Activated B cell treated with CpG ODN at 0.5 μM for 24 hours (primary cell): Measurements from ENCODE around the gene SELENBP1. TPM values are rescaled to one million over a fixed set of nuclear protein-coding genes. Genes with fewer than 3 reads are reported as not detected.

Source experiments
- ATAC-seq: fragments of 200-7000 bp; cut with Tn5 transposase; one replicate; pipeline ENCODE4 v1.10.0; 2021; ENCODE audit warnings: low read depth, mild to moderate bottlenecking, moderate library complexity
- CTCF ChIA-PET: fragments of 350-600 bp; sonication (Branson Sonifier 250); formaldehyde crosslinking; loops from one replicate; lab custom pipeline; 2021; ENCODE audit warnings: antibody characterized with exemption; lab: Charles Lee
- POLR2A ChIA-PET: fragments of 350-600 bp; sonication (Branson Sonifier 250); formaldehyde crosslinking; loops from one replicate; lab custom pipeline; 2021; ENCODE audit warnings: antibody characterized with exemption; lab: Charles Lee
- DNase-seq: peaks from one replicate; pipeline ENCODE4 v3.0.0; 2022
- H3K27ac Mint-ChIP-seq: one replicate; pipeline ENCODE4 v1.8.0; 2020; ENCODE audit warnings: mixed read lengths
- H3K27me3 Mint-ChIP-seq: one replicate; pipeline ENCODE4 v1.8.0; 2021; ENCODE audit warnings: mixed read lengths
- H3K36me3 Mint-ChIP-seq: one replicate; pipeline ENCODE4 v1.8.0; 2021; ENCODE audit warnings: low read depth, mixed read lengths
- H3K4me1 Mint-ChIP-seq: one replicate; pipeline ENCODE4 v1.8.0; 2021; ENCODE audit warnings: mixed read lengths
- H3K4me3 Mint-ChIP-seq: one replicate; pipeline ENCODE4 v1.8.0; 2020; ENCODE audit warnings: mild to moderate bottlenecking, mixed read lengths
- H3K9me3 Mint-ChIP-seq: one replicate; pipeline ENCODE4 v1.8.0; 2020; ENCODE audit warnings: mixed read lengths
- intact Hi-C: fragments of 100-400 bp; cut with micrococcal nuclease; formaldehyde crosslinking; loops from one replicate; pipeline ENCODE4 v1.15.1; 2024
- total RNA-seq: library from RNA; stranded (reverse); gene quantifications from 2 replicates; pipeline ENCODE4 v1.2.3, GENCODE V29; 2022
- TF ChIP-seq, protein P1 (sequence below): fragments of 200-600 bp; IDR thresholded peaks from one replicate; pipeline ENCODE4 v1.8.0; 2022; ENCODE audit warnings: antibody characterized with exemption, mild to moderate bottlenecking

Gene SELENBP1
- total RNA-seq, 1 donor from 2014 or later: not detected

DNA sequence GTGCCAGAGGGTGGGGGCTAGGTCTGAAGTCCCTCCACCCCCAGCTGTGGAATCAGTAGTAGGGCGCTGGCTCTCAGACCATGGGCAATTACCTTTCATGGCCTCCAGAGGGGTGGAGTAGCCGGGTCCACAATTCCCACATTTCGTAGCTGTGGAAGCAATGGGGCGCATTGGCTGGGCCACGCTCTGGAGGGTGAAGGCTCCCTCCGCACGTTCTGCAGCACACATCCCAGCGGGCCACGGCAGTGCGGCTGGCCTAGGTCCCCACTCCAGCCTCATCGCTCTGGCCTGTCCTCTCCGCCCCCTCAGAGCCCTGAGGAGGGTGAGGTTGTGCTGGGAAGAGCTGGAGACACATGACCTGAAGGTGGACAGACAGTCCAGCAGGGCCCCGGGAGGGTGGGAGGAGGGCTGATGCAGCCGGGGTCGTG lies 2.9 kb downstream of the SELENBP1 start:
- no peaks in the 10 kb centered on the region for H3K27me3 Mint-ChIP-seq
- no peak for ATAC-seq
- no peak overlapping the region for H3K27ac Mint-ChIP-seq
- CTCF ChIA-PET: interaction anchor here (1.0 kb wide), 1 partner anchor 29 kb away, joined by 3 read pairs; no protein-coding TSS in a partner anchor
- POLR2A ChIA-PET: interaction anchor here (1.1 kb wide), 1 partner anchor 43 kb away, joined by 4 read pairs; the partner anchor contains the start of gene PI4KB
- TF ChIP-seq, protein P1, sequence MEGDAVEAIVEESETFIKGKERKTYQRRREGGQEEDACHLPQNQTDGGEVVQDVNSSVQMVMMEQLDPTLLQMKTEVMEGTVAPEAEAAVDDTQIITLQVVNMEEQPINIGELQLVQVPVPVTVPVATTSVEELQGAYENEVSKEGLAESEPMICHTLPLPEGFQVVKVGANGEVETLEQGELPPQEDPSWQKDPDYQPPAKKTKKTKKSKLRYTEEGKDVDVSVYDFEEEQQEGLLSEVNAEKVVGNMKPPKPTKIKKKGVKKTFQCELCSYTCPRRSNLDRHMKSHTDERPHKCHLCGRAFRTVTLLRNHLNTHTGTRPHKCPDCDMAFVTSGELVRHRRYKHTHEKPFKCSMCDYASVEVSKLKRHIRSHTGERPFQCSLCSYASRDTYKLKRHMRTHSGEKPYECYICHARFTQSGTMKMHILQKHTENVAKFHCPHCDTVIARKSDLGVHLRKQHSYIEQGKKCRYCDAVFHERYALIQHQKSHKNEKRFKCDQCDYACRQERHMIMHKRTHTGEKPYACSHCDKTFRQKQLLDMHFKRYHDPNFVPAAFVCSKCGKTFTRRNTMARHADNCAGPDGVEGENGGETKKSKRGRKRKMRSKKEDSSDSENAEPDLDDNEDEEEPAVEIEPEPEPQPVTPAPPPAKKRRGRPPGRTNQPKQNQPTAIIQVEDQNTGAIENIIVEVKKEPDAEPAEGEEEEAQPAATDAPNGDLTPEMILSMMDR: no peak
- no peaks in the 10 kb centered on the region for H3K4me1 Mint-ChIP-seq
- H3K36me3 Mint-ChIP-seq: no peaks in the 10 kb centered on the region
- no peaks in the 10 kb centered on the region for H3K9me3 Mint-ChIP-seq
- no peak for DNase-seq
- H3K4me3 Mint-ChIP-seq: no peak overlapping the region
- intact Hi-C loops: no loop called here

DNA sequence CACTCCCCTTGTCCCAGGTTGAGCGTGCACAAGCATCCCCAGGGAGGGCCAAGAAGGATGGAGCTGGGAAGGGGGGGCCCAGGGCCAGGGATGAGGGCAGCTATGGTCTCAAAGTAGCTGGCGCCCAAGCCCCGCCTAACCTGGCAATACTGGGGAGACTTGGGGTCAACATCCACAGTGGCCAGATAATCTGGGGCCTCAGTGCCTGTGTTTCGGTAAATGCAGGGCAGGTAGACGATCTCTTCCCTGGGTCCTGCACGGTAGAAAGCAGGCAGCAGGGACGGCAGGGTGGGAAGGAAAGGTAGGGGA lies 3.2 kb downstream of the SELENBP1 start:
- Mint-ChIP-seq H3K36me3 (no peaks in the 10 kb centered on the region), H3K4me3 (no peak overlapping the region), H3K4me1 (no peaks in the 10 kb centered on the region), H3K9me3 (no peaks in the 10 kb centered on the region), H3K27me3 (no peaks in the 10 kb centered on the region), H3K27ac (no peak overlapping the region)
- ATAC-seq (no peak), DNase-seq (no peak)
- ChIA-PET CTCF (interaction anchor here (1.0 kb wide), 1 partner anchor 28 kb away, joined by 3 read pairs; no protein-coding TSS in a partner anchor), POLR2A (no interaction called here)
- intact Hi-C loops: no loop called here
- TF ChIP-seq, protein P1: no peak

DNA sequence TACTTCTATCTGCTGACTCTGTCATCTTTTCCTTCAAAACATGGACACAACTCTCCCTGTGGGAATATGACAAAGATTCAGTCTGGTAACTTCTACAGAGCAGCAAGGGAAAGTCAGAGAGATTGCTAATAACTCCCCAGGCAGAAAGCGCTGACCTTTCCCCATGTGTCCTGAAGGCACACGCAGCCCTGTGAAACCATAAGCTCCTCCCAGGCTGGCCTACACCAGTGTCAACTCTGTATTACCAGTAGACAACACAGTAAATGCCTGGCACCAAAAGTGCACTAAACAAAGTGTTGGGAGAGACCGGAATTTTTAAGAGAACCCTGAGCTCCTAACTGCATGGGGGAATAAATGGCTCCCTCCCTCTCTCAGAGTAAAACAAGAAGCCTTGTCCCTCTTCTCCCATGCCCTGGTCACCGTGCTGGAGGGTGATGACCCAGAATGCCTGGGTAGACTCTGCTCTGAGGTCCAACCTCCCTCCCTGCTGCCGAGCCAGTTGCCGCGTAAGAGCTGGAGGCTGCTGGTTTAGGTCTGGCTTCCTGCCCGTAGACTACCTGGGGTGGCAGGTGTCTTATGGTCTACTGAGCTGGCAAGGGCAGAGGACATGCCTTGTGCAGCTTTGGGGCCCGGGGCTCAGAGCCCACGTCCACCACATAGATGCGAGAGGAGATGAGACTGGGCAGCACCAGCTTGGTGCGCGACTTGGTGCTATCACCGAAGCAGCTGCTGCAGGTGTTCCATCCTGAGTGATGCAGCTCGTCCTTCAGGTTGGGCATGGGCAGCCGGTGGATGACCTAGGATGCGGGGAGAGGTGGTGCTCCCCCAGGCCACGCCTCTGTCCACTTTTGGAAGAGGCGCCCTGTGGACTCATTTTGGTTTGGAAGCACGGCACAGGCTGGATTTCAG lies 3.9 kb downstream of the SELENBP1 start:
- ChIA-PET CTCF (interaction anchor here (0.6 to 1.0 kb wide), 2 partner anchors 28 to 91 kb away, joined by 3 read pairs; partner anchors contain the start of gene POGZ), POLR2A (interaction anchor here (1.0 kb wide), 1 partner anchor 42 kb away, joined by 3 read pairs; no protein-coding TSS in a partner anchor)
- intact Hi-C loops: no loop called here
- DNase-seq: no peak
- no peaks in the 10 kb centered on the region for H3K36me3 Mint-ChIP-seq
- no peak for ATAC-seq
- TF ChIP-seq, protein P1: no peak
- no peak overlapping the region for H3K4me3 Mint-ChIP-seq
- no peaks in the 10 kb centered on the region for H3K4me1 Mint-ChIP-seq
- no peak overlapping the region for H3K27ac Mint-ChIP-seq
- H3K27me3 Mint-ChIP-seq: no peaks in the 10 kb centered on the region
- no peaks in the 10 kb centered on the region for H3K9me3 Mint-ChIP-seq

DNA sequence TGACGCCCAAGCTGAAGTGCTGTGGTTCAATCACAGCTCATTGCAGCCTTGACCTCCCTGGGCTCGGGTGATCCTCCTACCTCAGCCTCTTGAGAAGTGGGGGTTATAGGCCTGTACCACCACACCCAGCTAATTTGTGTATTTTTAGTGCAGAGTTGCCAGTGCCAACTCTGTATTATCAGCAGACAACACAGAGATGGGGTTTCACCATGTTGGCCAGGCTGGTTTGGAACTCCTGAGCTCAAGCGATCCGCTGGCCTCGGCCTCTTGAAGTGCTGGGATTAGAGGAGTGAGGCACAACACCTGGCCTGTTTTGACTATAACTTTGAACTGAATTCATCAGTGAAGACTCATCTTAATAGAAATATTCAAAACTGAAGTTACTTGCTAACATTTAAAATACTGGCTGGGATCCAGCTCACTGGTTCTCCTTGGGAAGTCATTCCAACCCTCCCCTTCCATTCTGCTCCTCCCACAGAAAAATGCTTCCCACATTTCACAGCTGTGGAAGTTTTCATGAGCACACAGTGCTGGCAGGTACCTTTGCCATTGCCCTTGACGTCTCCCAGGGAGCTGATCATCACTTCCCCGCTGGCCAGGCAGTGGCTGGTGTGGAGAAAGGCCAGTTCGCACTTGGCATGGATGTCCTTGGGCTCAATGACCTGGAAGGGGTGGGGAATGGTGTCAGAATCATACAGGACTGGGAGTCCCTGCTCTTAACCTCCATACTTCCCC lies 4.7 kb downstream of the SELENBP1 start:
- ChIA-PET POLR2A (interaction anchor here (1.0 to 1.1 kb wide), 2 partner anchors 21 to 41 kb away, joined by 3 read pairs; partner anchors contain the start of gene RFX5), CTCF (no interaction called here)
- no peak overlapping the region for H3K27ac Mint-ChIP-seq

More for the DNA sequence above, 4.7 kb downstream of the SELENBP1 start:
- intact Hi-C loops: no loop called here
- TF ChIP-seq, protein P1: no peak
- no peaks in the 10 kb centered on the region for H3K27me3 Mint-ChIP-seq
- H3K36me3 Mint-ChIP-seq: no peaks in the 10 kb centered on the region
- H3K4me3 Mint-ChIP-seq: no peak overlapping the region
- no peaks in the 10 kb centered on the region for H3K9me3 Mint-ChIP-seq
- no peak for ATAC-seq
- no peaks in the 10 kb centered on the region for H3K4me1 Mint-ChIP-seq
- no peak for DNase-seq
